SK-N-DZ (cell line): Measurements from ENCODE around the gene CYP51A1.
"Not testable (repeated sequence)": the region's sequence is repeated elsewhere in the genome, so short reads cannot be mapped to it uniquely, and the experiment has no call there.

Experiments used
- DNase-seq: peaks from one replicate; pipeline ENCODE4 v3.0.0-alpha.2; 2015; ENCODE audit warnings: low spot score

CYP51A1 gene

GRCh38 chr7:92131764-92132330, 2.4 kb downstream of the CYP51A1 start:
- no peak for DNase-seq

GRCh38 chr7:92131093-92131492, 3.2 kb downstream of the CYP51A1 start:
- DNase-seq, result no peak

GRCh38 chr7:92121681-92122080, 12.6 kb downstream of the CYP51A1 start:
- no peak for DNase-seq

- no peak for DNase-seq
Observed at GRCh38 chr7:92119213-92119759, 15.0 kb downstream of the CYP51A1 start.

GRCh38 chr7:92116949-92117348, 17.3 kb downstream of the CYP51A1 start:
- no peak for DNase-seq

GRCh38 chr7:92115821-92116220, 18.5 kb downstream of the CYP51A1 start:
- no peak for DNase-seq

- no peak for DNase-seq
Observed at GRCh38 chr7:92110857-92111256, 23.4 kb downstream of the CYP51A1 start.

GRCh38 chr7:92108821-92109220, 25.5 kb downstream of the CYP51A1 start:
- no peak for DNase-seq

GRCh38 chr7:92102862-92103261, 31.4 kb downstream of the CYP51A1 start:
- not testable (repeated sequence) for DNase-seq

GRCh38 chr7:92100534-92100933, 33.7 kb downstream of the CYP51A1 start:
- no peak for DNase-seq

- no peak for DNase-seq
Observed at GRCh38 chr7:92095380-92095779, 38.9 kb downstream of the CYP51A1 start.

- DNase-seq, result no peak
Observed at GRCh38 chr7:92092210-92092609, 42.1 kb downstream of the CYP51A1 start.

- no peak for DNase-seq
Observed at GRCh38 chr7:92088266-92088665, 46.0 kb downstream of the CYP51A1 start.

- not testable (repeated sequence) for DNase-seq
Observed at GRCh38 chr7:92083922-92084321, 50.4 kb downstream of the CYP51A1 start.

GRCh38 chr7:92076509-92076908, 57.8 kb downstream of the CYP51A1 start:
- DNase-seq, result no peak

- no peak for DNase-seq
Observed at GRCh38 chr7:92075455-92076158, 58.7 kb downstream of the CYP51A1 start.

GRCh38 chr7:92072708-92073107, 61.6 kb downstream of the CYP51A1 start:
- DNase-seq, result no peak

GRCh38 chr7:92072121-92072520, 62.2 kb downstream of the CYP51A1 start:
- no peak for DNase-seq

- no peak for DNase-seq
Observed at GRCh38 chr7:92071032-92071431, 63.2 kb downstream of the CYP51A1 start.

GRCh38 chr7:92064438-92065029, 69.7 kb downstream of the CYP51A1 start:
- DNase-seq, result no peak
